HG03139 (cell line): ENCODE results near the gene BRINP3.

ENCODE experiments used
- ATAC-seq: cut with Tn5 transposase; IDR thresholded peaks from one replicate; pipeline ENCODE4 v1.9.1; 2021; ENCODE audit not compliant: unreplicated experiment

Gene BRINP3

DNA sequence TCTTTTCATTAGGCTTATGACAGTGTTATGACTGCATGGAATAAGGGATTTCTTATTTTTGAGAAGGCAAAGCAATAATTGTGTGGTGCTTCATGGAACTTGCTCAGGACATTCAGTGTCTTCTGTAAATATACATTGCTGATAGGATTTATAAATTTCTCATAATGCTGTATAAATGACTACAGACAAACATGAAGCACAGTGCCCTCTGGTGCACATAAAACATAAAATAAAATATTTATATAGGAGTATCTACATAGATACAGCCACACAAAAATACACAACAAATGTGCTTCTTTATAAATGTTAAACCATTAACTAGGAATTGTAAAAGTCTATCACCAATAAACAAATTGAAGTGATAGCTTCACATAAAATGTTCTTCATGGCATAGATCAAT is 24.1 kb downstream of the BRINP3 start:
- ATAC-seq: no peak

DNA sequence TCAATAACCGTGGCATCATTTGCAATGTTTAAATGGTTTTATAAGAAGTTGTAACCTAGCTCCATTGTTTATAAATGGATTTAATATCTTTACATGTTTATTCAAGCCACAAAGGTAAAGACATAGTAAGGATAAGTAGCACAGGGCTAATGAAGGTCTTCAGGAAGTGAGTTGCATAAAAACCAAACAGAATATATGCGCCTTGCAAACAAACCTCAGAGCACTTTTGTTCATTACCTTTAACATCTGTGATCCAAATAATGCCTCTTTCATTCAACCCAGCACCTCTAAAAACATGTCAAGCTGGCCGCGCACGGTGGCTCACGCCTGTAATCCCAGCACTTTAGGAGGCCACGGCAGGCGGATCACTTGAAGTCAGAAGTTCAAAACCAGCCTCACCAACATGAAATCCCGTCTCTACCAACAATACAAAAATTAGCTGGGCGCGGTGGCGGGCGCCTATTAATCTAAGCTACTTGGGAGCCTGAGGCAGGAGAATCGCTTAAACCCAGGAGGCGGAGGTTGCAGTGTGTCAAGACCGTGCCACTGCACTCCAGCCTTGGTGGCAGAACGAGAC is 25.3 kb downstream of the BRINP3 start:
- ATAC-seq: no peak

DNA sequence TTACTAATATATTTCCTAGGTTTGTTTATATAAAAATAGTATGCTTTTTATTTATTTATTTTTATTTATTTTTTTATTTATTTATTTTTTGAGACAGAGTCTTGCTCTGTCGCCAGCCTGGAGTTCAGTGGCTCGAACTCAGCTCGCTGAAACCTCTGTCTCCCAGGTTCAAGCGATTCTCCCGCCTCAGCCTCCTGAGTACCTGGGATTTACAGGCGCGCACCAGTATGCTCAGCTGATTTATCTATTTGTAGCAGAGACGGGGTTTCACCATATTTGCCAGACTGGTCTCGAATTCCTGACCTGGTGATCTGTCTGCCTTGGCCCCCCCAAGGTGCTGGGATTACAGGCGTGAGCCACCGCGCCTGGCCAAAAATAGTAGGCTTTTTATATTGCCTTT is 33.2 kb downstream of the BRINP3 start:
- ATAC-seq: no peak

DNA sequence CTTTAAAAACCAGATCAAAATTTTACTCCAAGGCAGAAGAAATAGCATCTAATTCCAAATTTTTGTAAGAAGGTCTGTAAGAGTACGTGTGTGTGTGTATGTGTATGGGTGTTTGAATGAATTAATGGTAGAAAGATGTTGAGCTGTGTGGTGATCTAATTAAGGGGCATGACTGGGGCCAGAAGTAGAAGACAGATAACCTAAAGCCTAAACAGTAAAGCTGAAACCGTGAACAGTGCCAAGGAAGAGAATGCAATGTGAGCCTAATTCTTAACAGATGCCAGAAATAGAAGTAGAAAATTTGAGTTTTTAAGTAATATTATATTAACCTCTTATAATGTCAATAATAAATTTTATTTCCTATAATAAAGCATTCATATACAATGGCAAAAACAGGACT is 38.2 kb downstream of the BRINP3 start:
- ATAC-seq: no peak

DNA sequence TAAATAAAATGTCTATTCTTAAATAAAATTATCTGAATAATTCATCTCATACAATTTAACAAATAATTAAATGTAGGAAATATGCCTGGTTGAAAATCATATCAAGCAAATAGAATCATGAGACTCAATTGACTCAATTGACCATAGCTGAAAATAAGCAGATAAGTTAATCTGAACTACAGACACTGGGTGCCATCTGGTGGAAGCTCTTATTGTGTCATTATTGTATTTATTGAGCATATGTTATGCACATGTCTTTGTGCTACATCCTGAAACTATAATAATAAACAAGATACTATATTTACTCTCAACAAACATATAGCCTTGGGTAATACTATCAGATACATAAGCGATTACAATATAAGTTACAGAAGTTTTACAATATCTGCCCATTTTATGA is 41.0 kb downstream of the BRINP3 start:
- ATAC-seq: no peak

DNA sequence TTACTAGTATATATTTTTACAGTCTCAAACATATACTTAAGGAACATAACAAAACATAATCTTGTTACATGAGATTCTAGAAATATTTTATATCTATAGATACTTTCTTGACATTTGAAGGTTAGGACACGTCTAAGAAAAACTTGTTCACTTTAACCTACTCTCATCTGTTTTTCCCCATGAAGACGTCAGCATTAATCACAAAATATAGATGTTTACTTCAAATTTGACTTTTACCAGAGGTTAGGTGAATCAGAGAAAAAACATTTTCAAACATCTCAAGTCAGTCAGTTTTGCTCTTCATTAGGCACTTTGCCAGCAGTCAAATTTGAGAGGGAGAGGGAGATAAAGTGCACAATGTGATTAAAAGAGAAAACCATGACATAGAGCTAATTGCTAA is 47.7 kb downstream of the BRINP3 start:
- ATAC-seq: no peak

DNA sequence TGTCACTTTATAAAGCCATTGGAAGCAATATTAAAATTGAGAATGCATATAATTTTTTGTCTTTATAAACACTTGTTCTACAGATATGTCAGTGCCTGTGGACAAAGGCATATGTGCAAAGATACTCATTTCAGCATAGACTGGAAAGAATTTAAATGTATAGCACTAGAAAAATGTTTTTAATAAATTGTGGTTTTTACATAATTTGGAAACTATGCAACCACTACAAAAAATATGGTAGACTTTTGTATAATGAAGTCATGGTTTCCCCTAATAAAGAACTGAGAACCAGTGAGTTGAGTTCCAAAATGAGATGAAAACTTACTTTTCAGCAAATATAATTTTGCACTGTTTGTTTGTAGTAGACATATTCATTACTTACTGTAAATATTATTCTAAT is 48.5 kb downstream of the BRINP3 start:
- ATAC-seq: no peak

DNA sequence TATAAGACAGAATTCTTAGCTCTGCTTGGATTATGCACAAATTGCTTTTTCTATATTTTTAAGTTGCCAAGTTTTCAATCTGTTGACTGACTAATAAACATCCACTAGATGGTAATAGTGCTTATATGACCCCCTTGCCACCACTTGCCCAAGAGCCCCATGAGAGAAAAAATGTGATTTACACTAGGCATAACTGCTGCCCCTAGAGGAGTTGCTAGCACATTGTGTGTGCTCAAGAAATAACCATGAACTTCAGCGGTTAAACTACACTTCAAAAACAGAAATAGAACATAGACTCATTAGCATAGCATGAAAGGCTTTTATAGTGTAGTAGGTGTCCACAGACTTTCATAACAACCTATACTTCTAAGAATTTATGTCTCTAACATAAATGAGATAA is 61.4 kb downstream of the BRINP3 start:
- no peak for ATAC-seq

DNA sequence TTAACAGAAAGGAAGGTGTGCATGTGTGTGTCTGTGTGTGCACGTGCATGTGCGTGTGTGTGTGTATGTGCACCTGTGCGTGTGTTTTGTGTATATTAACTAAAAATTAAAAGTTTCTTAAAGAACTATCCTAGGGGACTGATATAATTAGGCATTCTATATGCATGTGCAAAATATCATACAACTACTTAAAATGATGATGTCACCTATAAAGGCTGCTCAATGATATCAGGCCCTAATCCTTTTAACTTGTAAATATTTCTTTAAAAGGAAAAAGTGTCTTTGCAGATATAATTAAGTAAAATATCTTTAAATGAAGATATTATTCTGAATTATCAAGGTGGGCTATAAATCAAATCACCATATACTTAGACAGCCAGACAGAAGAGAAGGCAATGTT is 64.5 kb downstream of the BRINP3 start:
- ATAC-seq: no peak

DNA sequence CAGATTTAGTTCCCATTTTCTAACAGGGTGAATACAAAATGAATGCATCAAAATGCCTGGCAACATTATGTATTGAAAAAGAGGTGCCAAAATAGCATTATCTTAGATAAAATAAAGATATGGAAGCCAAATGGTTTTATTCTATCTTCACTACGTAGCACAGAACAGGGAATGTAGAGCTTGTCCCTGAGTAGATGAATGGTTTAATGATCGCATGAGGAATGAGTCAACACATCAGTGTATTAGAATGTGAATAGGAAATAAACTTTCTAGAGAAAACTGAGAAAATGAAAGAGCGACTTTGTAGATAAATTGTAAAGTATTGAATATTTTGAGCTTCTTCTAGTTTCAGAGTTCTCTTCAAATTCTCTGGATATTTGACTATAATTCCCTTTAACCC is 74.3 kb downstream of the BRINP3 start:
- ATAC-seq: no peak

DNA sequence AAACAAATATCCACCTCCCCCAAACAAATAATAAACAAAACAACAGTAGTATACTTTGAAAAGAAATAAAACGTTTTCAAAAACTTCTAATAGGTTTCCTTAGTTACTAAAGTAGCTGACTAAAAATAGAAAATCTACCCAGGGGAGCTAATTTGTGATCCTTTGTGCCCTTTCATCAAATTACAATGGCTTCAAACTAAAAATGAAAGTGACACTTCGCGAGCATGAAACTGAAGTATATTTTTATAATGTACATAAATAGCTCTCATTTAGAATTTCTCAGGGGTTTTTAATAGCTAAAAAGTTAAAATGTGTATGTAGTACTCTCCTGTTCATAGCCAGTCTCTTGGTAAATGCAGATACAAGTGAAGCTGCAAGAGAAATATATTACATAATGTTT is 78.4 kb downstream of the BRINP3 start:
- no peak for ATAC-seq

DNA sequence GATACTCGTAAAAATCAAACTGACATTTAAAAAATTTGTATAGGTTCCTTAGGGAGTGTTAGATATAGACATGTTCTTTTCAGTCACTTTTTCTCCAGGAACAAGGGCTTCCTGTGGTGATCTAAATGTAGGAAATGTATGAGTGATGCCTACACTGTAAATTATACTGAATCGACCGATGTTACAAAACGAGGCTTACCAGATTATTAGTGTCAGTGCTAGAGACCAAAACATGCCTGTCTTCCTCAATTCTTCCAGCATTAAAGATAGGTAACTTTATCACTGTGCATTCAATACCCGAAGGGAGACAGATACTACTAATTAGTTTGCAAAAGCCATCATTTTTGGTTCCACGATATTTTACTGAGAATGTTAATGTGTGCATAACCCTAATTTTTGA is 86.1 kb downstream of the BRINP3 start:
- ATAC-seq: no peak

DNA sequence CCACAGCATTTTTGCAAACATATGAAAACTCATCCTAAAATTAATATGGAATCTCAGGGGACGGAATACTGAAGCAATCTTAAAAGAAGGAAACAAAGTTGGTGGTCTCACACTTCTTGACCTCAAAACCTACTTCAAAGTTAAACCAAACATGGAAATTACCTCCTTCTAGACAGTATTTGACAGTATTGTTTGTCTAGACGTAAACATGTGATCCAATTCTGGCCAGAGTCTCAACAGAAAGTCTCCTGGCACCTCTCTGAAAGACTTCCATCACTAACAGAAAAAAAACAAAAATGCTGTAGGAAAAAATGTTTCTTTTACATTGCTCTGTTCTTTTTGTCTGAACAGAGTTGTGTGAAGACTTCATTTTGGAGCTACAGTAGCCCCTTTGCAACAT is 99.7 kb downstream of the BRINP3 start:
- no peak for ATAC-seq

DNA sequence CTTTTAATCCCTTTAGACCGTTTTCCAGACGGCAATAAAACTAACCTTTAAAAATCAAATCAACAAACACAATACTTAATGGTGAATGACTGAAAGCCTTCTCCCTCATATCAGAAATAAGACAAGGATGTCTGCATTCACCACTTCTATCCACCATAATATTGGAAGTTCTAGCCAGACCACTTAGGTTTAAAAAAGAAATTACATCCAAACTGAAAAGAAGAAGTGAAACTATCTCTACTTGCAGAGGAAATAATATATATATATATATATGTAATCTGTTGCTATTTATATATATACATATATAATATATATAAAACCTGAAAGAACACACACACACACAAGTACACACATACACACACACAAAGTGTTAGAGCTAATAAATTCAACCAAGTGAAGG is 100.4 kb downstream of the BRINP3 start:
- ATAC-seq: no peak

DNA sequence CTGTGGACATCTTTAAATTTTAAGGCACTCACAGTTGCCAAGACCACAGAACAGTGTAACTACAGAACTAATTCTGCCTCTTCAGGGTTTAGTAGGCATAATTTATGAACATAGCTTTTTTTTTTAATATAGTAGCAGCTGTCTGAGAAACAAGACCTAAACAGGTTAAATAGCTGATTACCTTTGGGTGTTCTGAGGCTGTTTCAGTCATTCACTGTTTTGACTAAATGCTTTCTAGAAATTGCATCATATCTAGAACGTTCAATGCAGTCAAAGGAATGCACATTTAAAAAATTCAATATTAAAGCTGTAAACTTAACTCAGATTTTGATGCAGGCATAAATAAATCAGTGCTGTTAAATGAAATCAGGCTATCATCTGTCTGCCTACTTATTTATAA is 101.6 kb downstream of the BRINP3 start:
- no peak for ATAC-seq

DNA sequence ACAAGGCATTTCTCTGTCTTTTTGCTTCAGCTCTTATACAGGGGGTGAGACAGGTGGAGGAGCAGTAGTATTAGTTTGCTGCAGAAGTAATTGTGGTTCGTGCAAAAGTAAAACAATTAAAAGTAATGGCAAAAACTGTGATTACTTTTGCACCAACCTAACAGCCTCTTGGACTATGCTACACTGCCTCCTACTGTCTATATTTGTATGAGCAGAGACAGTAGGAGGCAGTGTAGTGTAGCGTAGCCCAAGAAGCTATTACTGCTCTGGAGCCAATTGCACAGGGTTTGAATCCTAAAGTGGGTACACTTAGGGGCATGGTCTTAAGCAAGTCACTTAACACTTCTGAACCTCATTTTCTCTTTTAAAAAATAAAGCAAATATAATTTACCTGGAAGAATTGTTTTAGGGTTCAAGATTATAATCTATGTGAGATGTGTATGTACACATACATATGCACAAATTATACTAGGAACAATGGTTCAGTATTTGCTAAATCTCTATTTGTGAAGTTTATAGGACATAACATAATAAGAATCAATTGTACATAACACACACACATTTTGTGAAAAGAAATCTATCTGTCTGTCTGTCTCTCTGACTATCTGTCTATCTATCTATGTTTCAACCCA is 103.8 kb downstream of the BRINP3 start:
- peak; percentile 57 for ATAC-seq

DNA sequence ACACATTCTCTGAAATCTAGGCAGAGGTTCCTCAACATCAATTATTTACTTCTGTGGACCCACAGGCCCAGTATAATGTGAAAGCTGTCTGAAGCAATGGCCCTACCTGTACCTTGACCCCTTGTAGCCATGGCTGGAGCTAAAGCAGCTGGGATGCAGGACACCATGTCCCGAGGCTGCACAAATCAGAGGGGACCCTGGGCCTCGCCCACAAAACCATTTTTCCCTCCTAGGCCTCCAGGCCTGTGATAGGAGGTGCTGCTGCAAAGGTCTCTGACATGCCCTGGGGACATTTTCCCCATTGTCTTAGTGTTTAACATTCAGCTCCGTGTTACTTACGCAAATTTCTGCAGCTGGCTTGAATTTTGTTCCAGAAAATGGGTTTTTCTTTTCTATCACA is 110.5 kb downstream of the BRINP3 start:
- no peak for ATAC-seq

DNA sequence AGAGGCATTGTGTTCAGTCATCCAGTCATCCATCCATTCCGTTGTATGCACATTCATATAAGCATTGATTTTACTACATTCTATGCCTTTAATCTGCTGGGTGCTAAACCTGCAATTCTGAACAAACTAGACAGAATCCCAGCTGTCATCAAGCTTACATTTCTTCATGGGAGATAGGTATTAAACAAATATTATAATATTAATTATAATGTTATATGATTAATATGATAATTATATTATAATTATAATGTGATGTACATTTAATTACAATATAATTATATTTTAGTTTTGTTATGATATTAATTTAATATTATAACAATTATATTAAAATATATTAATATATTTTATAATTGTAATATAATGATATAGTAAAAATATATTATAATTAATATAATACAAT is 112.4 kb downstream of the BRINP3 start:
- no peak for ATAC-seq

DNA sequence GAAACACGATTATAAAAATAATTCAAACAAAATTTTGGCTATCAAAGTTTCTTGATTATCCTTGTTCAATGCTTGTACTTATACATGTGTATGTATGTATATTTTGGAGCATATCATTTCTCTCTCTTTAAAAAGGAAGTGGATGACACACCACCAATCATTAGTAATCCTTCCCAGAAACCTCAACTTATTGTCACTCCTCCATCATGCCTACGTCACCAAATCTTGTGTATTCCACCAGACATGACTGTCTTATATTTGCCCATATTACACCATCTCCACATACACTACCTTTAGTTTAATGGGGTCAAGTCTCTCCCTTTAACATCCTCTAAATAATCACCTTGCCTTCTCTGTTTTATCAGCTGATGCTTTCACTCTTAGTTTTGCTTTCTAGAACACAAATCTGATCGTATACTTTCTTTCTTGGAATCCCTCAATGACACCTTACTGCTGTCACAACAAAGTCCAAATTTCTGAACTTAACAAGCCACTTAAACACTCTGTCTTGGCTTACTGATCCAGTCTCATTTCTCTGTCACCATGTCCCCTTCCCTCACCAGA is 124.0 kb downstream of the BRINP3 start:
- no peak for ATAC-seq

DNA sequence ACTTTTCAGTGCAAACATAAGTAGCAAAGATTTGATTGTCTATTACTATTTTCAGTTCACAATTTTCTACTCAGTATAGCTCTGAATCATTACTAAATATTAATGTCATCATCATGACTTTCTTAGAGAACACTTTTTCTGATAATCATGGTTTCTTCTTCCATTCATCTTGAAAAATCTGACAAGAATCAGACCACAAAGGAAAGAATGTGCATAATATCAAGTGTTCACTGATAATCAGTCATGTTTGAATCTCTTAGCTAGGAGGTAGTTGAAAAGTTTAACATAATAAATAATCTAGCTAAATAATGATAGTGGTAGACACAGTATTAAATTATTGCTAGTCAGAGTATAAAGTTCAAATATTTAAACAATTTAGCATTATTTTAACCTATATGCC is 133.2 kb downstream of the BRINP3 start:
- no peak for ATAC-seq

DNA sequence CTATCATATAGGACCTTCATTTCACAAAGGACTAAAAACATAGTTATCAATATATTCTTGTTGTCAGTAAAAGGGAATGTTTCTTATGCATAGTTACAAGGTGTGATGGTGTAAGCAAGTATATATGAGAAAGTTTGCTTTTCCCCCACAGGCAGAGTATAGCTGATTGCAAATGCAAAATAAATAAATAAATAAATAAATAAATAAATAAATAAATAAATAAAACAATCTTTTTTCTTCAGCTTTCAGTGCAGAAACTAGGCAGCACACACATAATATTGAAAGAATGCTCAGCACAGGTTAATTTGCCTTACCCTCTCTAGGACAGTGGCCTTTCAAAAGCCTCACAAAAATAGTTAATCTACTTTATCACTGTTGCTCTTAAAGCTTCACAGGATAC is 138.8 kb downstream of the BRINP3 start:
- no peak for ATAC-seq

DNA sequence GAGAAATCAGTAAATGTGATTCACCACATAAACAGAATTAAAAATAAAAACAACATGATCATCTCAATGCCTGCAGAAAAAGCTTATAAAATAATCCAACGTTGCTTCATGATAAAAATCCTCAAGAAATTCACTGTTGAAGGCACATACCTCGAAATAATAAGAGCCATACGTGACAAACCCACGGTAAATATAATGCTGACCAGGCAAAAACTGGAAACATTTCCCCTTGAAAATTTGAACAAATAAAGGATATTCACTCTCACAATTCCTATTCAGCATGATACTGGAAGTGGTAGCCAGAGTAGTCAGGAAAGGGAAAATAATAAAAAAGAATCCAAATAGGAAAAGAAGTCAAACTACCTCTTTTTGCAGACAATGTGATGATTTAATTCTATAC is 148.8 kb downstream of the BRINP3 start:
- ATAC-seq: no peak

DNA sequence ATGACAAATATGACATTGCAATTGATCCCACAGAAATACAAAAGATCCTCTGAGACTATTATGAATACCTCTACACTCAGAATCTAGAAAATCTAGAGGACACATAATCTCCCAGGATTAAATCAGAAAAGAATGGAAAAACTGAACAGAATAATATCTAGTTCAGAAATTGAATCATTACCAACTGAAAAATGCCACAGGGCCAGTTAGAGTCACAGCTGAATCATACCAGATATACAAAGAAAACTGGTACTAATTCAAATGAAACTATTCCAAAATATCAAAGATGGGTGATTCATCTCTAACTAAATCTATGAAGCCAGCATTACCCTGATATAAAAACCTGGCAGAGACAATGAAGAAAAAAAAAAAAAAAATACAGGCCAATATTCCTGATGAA is 149.3 kb downstream of the BRINP3 start:
- no peak for ATAC-seq
